NT2/D1 (cell line): ENCODE results near the gene KLRC3.

ENCODE experiments used
- SUZ12 ChIP-seq: IDR thresholded peaks from 2 replicates; pipeline ENCODE4 v1.6.1; 2011; ENCODE audit not compliant: insufficient read length, insufficient read depth; ENCODE audit errors: extremely low read depth
- YY1 ChIP-seq: IDR thresholded peaks from 2 replicates; pipeline ENCODE4 v1.6.1; 2011; ENCODE audit not compliant: insufficient read length, insufficient read depth
- ZNF274 ChIP-seq: IDR thresholded peaks from 2 replicates; pipeline ENCODE4 v1.6.1; 2011; ENCODE audit warnings: mild to moderate bottlenecking, low read depth, low read length

DNA sequence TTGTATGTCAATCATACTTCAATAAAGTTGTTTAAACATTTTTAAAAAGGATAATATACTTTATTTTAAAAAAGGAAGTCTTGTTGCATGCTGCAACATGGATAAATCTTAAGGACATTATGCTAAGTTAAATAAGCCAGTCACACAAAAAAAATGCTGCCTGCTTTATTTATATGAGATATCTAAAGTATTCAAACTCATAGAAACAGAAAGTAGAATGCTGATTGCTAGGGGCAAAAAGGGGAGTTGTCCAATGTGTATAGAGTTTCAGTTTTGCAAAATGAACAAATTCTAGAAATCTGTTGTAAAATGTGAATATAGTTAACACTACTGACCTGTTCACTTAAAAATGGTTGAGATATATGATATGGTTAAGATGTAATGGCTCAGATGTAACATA, 19.6 kb downstream of the KLRC3 start:
- TF ChIP-seq YY1 (no peak), ZNF274 (no peak), SUZ12 (no peak)
